GM12878 (cell line): Measurements from ENCODE around the gene ZNF480. TPM values are rescaled to one million over a fixed set of nuclear protein-coding genes. Genes with fewer than 3 reads are reported as not detected.

Experiments
- ATAC-seq: fragments of 200-7000 bp; cut with Tn5 transposase; 3 replicates; pipeline ENCODE4 v1.9.1; 2020; ENCODE audit warnings: mild to moderate bottlenecking, moderate library complexity
- BruUV-seq: library from RNA; stranded (reverse); fragments of 400-500 nt; replicated peaks from 2 replicates; lab custom pipeline; 2021; lab: Mats Ljungman, UMichigan
- CTCF ChIA-PET: fragments of 300-600 bp; sonication (Branson Sonifier 250); formaldehyde crosslinking; extraction: SDS; loops from one replicate; lab custom pipeline; 2021; ENCODE audit warnings: inconsistent platforms; lab: Yijun Ruan, JAX
- POLR2A ChIA-PET: fragments of 350-600 bp; formaldehyde crosslinking; extraction: SDS; loops from one replicate; lab custom pipeline; 2021; ENCODE audit warnings: inconsistent platforms; lab: Charles Lee
- RAD21 ChIA-PET: fragments of 300-600 bp; sonication (Branson Sonifier 250); formaldehyde crosslinking; loops from one replicate; lab custom pipeline; 2023; ENCODE audit warnings: antibody characterized with exemption; ENCODE audit not compliant: unreplicated experiment; lab: Charles Lee
- SMC1A ChIA-PET: fragments of 300-600 bp; sonication (Branson Sonifier 250); formaldehyde crosslinking; loops from one replicate; lab custom pipeline; 2023; ENCODE audit not compliant: unreplicated experiment, uncharacterized antibody; lab: Charles Lee
- DNase-seq: peaks from one replicate; pipeline ENCODE4 v3.0.0-alpha.2; 2011; ENCODE audit warnings: low read depth, low spot score
- FAIRE-seq: peaks from 3 replicates; lab custom pipeline; 2011; peaks lifted over from hg19 to GRCh38; lab: Jason Lieb, UNC
- H2AFZ ChIP-seq: 2 replicates; pipeline ENCODE4 v1.6.0; 2011; ENCODE audit warnings: low read depth, low read length, control low read depth; ENCODE audit not compliant: control insufficient read depth
- H3K27ac ChIP-seq: 2 replicates; pipeline ENCODE4 v1.5.1; 2011; ENCODE audit warnings: control low read depth; ENCODE audit not compliant: control insufficient read depth, insufficient read depth
- H3K27me3 ChIP-seq, 2 experiments: replicated peaks in 1 of 2; 2 replicates each; pipeline versions ENCODE4 v1.6.0 to v1.6.1; 2011; ENCODE audit warnings: low read length in 1 of 2; ENCODE audit not compliant: control insufficient read depth in 2 of 2, insufficient read depth in 2 of 2
- H3K36me3 ChIP-seq, 2 experiments: 2 replicates each; pipeline ENCODE4 v1.5.1; 2011; ENCODE audit warnings: low read length in 1 of 2; ENCODE audit not compliant: control insufficient read depth in 2 of 2, insufficient read depth in 2 of 2
- H3K4me1 ChIP-seq: 2 replicates; pipeline ENCODE4 v1.6.1; 2011; ENCODE audit warnings: mild to moderate bottlenecking, low read length, moderate library complexity, mixed read lengths; ENCODE audit not compliant: control insufficient read depth, insufficient read depth
- H3K4me2 ChIP-seq: 2 replicates; pipeline ENCODE4 v1.6.0; 2011; ENCODE audit warnings: control low read depth; ENCODE audit not compliant: control insufficient read depth, insufficient read depth
- H3K4me3 ChIP-seq: fragments of 200-600 bp; sonication (generic); 2 replicates; pipeline ENCODE4 v1.5.1; 2016
- H3K79me2 ChIP-seq: 2 replicates; pipeline ENCODE4 v1.6.0; 2011; ENCODE audit warnings: low read length; ENCODE audit not compliant: control insufficient read depth, insufficient read depth
- H3K9ac ChIP-seq: 2 replicates; pipeline ENCODE4 v1.8.0; 2011; ENCODE audit warnings: low read length, control low read depth, mixed read lengths; ENCODE audit not compliant: control insufficient read depth, insufficient read depth
- H3K9me3 ChIP-seq: replicated peaks from 3 replicates; pipeline ENCODE4 v1.5.1; 2011; ENCODE audit warnings: mild to moderate bottlenecking, low read length; ENCODE audit not compliant: control insufficient read depth, insufficient read depth
- H4K20me1 ChIP-seq: 2 replicates; pipeline ENCODE4 v1.6.0; 2011; ENCODE audit not compliant: control insufficient read depth, insufficient read depth
- RAD21 ChIP-seq: IDR thresholded peaks from 2 replicates; pipeline ENCODE4 v1.6.1; 2011; ENCODE audit warnings: mild to moderate bottlenecking, low read depth, low read length, moderate library complexity; ENCODE audit not compliant: insufficient read depth
- RUNX3 ChIP-seq: IDR thresholded peaks from 2 replicates; pipeline ENCODE4 v1.6.1; 2012; ENCODE audit warnings: low read length, inconsistent platforms
- SMC3 ChIP-seq: IDR thresholded peaks from 2 replicates; pipeline ENCODE4 v1.6.1; 2011; ENCODE audit warnings: low read length, improper control_type of control experiment, borderline replicate concordance
- WGBS: methylation state at CpG from one replicate; pipeline ENCODE4 v1.1.6; 2016; ENCODE audit warnings: low lambda C conversion rate; ENCODE audit not compliant: insufficient replicate concordance, insufficient coverage; ENCODE audit errors: missing lambda C conversion rate; 5-methylcytosine and 5-hydroxymethylcytosine counted together
- in situ Hi-C: fragments of 300-500 bp; cut with MboI; formaldehyde crosslinking; loops from 9 replicates; pipeline ENCODE4 v1.14.3; 2018; ENCODE audit warnings: mixed read lengths
- intact Hi-C: fragments of 100-400 bp; cut with micrococcal nuclease; formaldehyde crosslinking; loops from one replicate; pipeline ENCODE4 v1.14.2; 2022; ENCODE audit not compliant: unreplicated experiment
- polyA plus RNA-seq, 11 experiments: library from polyadenylated mRNA; depleted of rRNA in 4 of 11; unstranded in 6 of 11; stranded (reverse) in 5 of 11; fragments of >200 nt; fragmentation: Nextera tagmentation in 4 of 11; fragmentation: Illumina TruSeq in 1 of 11; extraction: Ambion mirVana in 4 of 11; extraction: Trizol in 1 of 11; gene quantifications; 1 replicate in 1 of 11; 2 replicates in 10 of 11; pipeline versions ENCODE4 v1.2.1 to v1.2.3, GENCODE V29; 2011 to 2016; ENCODE audit warnings: inconsistent platforms in 2 of 11, missing spikeins in 2 of 11, low read depth in 1 of 11
- total RNA-seq, 4 experiments: library from RNA; depleted of rRNA in 3 of 4; stranded (reverse); fragments of >200 nt in 3 of 4; fragmentation: Illumina TruSeq in 1 of 4; extraction: Trizol in 1 of 4; gene quantifications; 2 replicates each; pipeline versions ENCODE4 v1.2.1 to v1.2.3, GENCODE V29; 2013 to 2021
- TF ChIP-seq, protein P1 (sequence below), 3 experiments: IDR thresholded peaks in 2 of 3; conservative IDR thresholded peaks in 1 of 3; 2 replicates each; pipeline ENCODE4 v1.5.1; 2011; ENCODE audit warnings: low read depth in 3 of 3, low read length in 3 of 3, mild to moderate bottlenecking in 3 of 3, control low read depth in 2 of 3, moderate library complexity in 2 of 3, inconsistent platforms in 1 of 3, mixed read lengths in 1 of 3; ENCODE audit not compliant: control insufficient read depth in 2 of 3, insufficient read depth in 1 of 3; ENCODE audit errors: extremely low read depth in 1 of 3
- TF ChIP-seq, protein P2 (sequence below): fragments of 450-650 bp; IDR thresholded peaks from 2 replicates; pipeline ENCODE4 v1.6.1; 2016; ENCODE audit warnings: mild to moderate bottlenecking

The ZNF480 gene
- total and polyA plus RNA-seq, 10 of the 15 experiments (the other 5 are each of a cell fraction or from before 2014, with no cell fraction given): 6.6 to 26.5 (median 16.8) TPM

DNA sequence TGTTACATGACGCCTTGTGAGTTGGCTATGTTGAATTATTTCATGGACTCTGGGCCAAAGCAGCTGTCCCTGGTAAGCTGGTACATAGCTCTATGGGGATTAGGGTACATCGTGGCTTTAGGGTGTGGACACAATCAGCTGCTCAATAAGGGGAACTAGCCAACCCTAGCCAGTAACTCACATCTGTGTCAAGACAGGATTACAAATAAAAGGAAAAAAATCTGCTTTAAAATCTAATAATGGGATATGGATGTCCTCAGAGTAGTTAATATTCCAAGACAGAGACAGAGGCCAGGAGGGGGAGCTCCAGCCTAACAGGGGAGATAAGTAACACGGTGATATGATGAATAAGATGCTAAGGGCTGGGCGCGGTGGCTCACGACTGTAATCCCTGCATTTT lies 48.7 kb upstream of the ZNF480 start:
- RAD21 ChIA-PET: interaction anchor here (0.8 to 1.2 kb wide), 3 partner anchors 499 to 502 kb away, joined by 3 read pairs; no protein-coding TSS in a partner anchor
- in situ Hi-C loops (no loop called here), intact Hi-C loops (no loop called here)
- CTCF ChIA-PET: interaction anchor here (0.5 to 1.4 kb wide), 7 partner anchors 95 to 506 kb away, joined by 3 to 7 read pairs (median 4); no protein-coding TSS in a partner anchor
- Histone ChIP-seq H3K4me3 (no peak overlapping the region), H3K27ac (no peak overlapping the region), H3K4me2 (no peak overlapping the region), H3K4me1 (no peaks in the 10 kb centered on the region), H3K79me2 (no peaks in the 10 kb centered on the region), H3K36me3 (no peaks in the 10 kb centered on the region), H4K20me1 (no peaks in the 10 kb centered on the region), H3K9ac (no peak overlapping the region), H3K27me3 (no peaks in the 10 kb centered on the region), H3K9me3 (no peaks in the 10 kb centered on the region), H2AFZ (no peak overlapping the region)
- TF ChIP-seq RUNX3 (no peak), RAD21 (peak; percentile 73), SMC3 (peak; percentile 36; the same call in 1 of the 2 replicates)
- TF ChIP-seq, protein P1, sequence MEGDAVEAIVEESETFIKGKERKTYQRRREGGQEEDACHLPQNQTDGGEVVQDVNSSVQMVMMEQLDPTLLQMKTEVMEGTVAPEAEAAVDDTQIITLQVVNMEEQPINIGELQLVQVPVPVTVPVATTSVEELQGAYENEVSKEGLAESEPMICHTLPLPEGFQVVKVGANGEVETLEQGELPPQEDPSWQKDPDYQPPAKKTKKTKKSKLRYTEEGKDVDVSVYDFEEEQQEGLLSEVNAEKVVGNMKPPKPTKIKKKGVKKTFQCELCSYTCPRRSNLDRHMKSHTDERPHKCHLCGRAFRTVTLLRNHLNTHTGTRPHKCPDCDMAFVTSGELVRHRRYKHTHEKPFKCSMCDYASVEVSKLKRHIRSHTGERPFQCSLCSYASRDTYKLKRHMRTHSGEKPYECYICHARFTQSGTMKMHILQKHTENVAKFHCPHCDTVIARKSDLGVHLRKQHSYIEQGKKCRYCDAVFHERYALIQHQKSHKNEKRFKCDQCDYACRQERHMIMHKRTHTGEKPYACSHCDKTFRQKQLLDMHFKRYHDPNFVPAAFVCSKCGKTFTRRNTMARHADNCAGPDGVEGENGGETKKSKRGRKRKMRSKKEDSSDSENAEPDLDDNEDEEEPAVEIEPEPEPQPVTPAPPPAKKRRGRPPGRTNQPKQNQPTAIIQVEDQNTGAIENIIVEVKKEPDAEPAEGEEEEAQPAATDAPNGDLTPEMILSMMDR (IDR thresholded peaks at IDR 0.05 in 2 of 3, conservative IDR thresholded peaks at IDR 0.05 in 1 of 3; ENCODE audit: control insufficient read depth in 2 of 3, extremely low read depth in 1 of 3, insufficient read depth in 1 of 3, low read depth in 3 of 3, low read length in 3 of 3): peak; percentile 15 to 53 (median 33); a peak in 4 of 6 replicates
- TF ChIP-seq, protein P2, sequence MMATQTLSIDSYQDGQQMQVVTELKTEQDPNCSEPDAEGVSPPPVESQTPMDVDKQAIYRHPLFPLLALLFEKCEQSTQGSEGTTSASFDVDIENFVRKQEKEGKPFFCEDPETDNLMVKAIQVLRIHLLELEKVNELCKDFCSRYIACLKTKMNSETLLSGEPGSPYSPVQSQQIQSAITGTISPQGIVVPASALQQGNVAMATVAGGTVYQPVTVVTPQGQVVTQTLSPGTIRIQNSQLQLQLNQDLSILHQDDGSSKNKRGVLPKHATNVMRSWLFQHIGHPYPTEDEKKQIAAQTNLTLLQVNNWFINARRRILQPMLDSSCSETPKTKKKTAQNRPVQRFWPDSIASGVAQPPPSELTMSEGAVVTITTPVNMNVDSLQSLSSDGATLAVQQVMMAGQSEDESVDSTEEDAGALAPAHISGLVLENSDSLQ: no peak
- FAIRE-seq (no peak), DNase-seq (no peak), ATAC-seq (peak; percentile 61; the same call in 2 of the 3 replicates)
- POLR2A ChIA-PET: no interaction called here
- SMC1A ChIA-PET: no interaction called here
- 40% methylated on average over 6 of the region's 6 CpGs for WGBS
- BruUV-seq: no TSS peak
